Limb (tissue), 2 donors: ENCODE measurements around the gene IRAK1.
A peak's percentile ranks its signal among the peaks of the same experiment; 100 is the strongest.

Experiments used
- DNase-seq, 2 donors: peaks; one replicate each; pipeline ENCODE4 v3.0.0-alpha.2; 2016; ENCODE audit errors: extremely low spot score in 2 of 2

Gene IRAK1

DNA sequence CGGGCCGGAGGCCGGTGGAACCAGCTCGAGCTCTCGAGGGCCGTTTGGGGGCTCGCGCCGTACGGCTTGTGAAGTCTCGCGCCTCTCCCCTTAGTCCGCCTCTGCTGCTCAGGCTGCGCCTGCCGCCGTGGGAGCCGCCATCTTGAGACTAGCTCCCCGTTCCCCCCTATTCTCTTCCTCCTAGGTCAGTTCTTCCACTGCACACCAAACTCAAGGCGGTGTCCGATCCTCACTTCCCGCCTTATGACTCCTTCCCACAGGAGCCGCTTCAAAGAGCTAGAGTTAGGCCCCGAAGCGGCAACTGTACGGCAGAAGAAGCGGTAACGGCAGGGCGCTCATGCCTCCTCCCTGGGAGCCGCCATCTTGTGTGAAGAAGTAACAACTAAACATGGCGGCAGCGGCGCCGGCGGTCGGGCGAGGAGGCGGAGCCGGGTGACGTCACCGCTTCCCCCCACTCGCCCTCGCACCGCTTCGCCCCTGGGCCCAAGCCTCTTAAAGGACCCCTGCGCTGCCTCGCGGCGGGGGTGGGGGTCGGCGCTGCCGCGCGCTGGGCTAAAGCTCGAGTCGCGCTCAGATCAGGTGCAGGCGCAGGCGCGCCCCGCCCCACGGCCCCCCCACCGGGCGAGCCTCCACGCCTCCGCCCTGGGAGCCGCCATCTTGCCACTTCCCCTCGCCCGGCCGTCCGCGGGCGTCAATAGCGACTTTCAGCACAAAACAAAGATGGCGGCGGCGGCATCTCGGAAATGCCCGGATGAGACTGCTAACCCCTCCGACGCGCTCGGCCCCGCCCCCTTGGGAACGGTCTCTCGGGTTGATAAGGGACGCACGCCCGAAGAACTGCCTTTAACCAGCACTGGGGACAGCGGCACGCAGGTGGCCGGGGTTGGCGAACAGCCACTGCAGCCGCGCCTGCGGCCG lies 48.0 kb downstream of the IRAK1 start, which contains the start of gene HCFC1:
TSS of gene HCFC1 (minus strand) at position 369 of the 918 bp plus-strand sequence. CDS start 978 bp downstream, outside the sequence.
- DNase-seq: peak; percentile 90 to 93

DNA sequence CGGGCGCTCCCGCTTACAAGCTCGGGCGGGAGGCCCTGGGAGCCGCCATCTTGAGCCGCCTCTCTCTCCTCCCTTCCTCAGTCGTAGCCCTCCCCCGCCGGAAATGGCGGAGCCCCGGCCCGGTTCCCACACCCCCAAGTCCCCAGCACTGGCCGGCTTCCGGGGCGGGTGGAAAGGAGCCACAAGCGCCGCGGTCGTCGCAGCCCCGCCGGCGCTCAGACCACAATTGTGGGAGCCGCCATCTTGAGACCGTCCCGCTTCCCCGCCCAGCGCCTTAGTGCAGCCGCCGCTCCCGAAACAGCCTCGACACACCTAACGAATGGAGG lies 48.6 kb downstream of the IRAK1 start:
- DNase-seq: peak; percentile 71 to 89

GRCh38 chrX:153970357-153971123 lies 49.2 kb downstream of the IRAK1 start:
- DNase-seq: peak; percentile 70 to 76

DNA sequence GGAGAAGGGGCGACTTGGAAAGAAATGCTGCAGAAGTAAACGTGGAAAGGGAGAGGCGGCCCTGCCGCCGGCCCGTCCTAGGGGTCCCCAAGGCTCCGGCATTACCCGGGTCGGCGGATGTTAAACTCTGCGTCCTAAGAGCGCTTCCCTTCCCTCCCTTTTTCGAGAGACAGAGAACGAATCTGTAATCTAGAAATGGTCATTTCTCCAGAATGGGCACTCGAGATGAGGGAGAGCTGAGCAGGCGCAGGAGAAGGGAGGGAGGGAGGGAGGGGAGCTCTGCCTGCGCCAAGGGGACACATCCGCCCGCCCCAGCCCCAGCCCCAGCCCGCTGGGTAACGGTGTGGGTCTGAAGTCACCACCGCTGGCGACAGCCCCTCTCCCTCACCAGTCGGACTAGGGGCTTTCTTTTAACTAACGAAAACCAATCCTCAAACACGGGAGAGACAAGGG lies 49.8 kb downstream of the IRAK1 start:
- no peak for DNase-seq

DNA sequence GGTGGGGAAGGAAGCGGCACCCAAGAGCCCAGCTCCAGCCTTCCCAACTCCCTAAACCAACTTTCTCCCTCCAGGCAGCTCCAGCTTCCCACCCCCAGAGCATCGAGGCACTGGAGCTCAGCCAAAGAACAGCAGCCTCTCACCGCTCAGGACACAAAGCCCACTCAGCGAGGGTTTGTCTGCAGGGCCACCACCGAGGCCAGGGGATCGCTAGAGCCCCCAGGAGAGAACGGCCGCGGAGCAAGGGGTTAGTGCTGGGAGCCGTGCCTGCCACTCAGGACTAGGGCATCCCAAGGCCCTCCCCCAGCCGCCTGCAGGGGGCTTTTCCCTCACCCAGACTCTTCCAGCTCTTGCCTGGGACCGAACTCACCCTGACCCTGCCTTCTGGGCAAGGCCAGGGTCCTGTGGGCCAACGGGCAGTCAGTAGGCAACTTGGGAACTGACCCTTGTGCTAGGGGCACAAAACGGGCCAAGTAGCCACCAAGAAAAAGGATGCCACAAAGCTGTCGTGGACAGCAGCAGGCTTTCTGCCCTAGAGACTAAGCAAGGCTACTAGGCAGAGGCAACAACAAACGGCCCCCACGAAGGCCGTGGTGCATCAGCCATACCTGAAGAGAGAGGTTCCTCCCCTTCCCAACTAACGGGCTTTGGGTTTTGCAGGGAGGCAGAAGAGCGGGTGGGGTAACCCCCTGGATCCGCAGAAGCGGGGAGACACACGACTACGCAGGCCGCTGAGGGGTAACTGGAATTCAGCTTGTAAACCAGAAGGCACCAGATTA lies 50.4 kb downstream of the IRAK1 start:
- no peak for DNase-seq

DNA sequence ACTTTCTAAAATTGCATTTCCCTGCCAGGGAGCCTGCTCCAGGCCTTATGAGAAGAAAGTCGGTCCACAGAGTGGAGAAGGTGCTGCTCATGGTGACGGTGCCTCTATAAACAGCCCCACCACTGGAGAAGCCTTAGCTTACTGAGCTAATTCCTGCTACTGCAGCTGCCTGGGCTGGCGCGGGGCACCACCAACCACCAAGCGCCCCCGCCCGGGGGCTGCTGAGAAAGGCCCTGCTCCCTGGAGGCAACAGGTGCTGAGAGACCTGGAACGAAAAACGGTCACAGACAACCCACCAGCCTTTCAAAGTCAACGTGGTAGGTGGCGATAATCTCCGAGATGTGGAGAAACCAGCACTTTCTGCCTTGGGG lies 51.0 kb downstream of the IRAK1 start:
- DNase-seq: no peak

GRCh38 chrX:153968255-153968654 lies 51.4 kb downstream of the IRAK1 start:
- no peak for DNase-seq

- DNase-seq: no peak
Measured at GRCh38 chrX:153967536-153968224, 52.0 kb downstream of the IRAK1 start.

- no peak for DNase-seq
Measured at GRCh38 chrX:153966841-153967535, 52.7 kb downstream of the IRAK1 start.

GRCh38 chrX:153966283-153966688 lies 53.4 kb downstream of the IRAK1 start:
- DNase-seq: no peak

DNA sequence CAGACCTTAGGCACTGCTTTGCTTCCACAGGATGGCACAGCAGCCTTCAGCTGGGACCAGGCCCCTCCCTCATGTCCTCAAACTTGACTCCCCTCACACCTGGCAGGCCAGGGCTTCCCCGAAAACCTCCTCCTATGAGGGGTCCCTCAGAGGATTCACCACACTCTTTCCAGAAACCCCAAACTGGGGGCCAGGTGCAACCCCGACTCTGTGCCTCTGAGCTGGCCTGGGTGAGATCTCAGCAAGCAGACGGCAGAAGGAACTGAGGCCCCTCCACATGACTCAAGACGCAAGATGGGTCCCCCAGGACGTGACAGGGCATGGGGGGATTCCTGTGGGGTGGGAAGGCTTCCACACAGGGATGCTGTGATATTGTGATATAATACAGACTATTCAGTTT lies 54.3 kb downstream of the IRAK1 start:
- DNase-seq: no peak

GRCh38 chrX:153964105-153964504 lies 55.6 kb downstream of the IRAK1 start:
- DNase-seq: no peak

DNA sequence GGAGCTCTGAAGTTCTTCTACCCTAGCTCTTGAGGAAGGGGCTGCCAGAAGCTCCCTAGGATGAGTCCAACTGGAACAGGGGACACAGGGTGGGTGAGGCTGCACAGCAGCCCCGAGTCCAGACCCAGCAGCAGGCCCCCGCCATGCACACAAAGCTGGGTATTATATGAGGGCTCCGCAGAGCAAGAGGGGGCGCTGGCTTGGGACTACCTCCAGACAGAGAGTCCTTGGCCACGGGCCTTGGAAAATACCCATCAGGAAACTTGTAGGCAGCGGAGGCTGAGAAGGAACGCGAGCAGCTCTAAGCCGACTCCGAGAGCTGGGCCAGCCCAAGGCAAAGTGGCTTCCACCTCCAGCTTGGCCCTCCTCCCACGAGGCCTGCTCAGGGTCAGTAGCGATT lies 56.2 kb downstream of the IRAK1 start:
- no peak for DNase-seq

GRCh38 chrX:153961292-153961691 lies 58.4 kb downstream of the IRAK1 start:
- DNase-seq: no peak

GRCh38 chrX:153960786-153961185 lies 58.9 kb downstream of the IRAK1 start:
- no peak for DNase-seq
